BJ (cell line): ENCODE data around the gene ERC1. TPM values are rescaled to one million over a fixed set of nuclear protein-coding genes. Genes with fewer than 3 reads are reported as not detected.

Experiments used
- CTCF ChIA-PET: fragments of 350-600 bp; formaldehyde crosslinking; extraction: SDS; loops from one replicate; lab custom pipeline; 2021; ENCODE audit warnings: antibody characterized with exemption, inconsistent platforms; lab: Yijun Ruan, JAX
- POLR2A ChIA-PET: fragments of 300-600 bp; sonication (Branson Sonifier 250); formaldehyde crosslinking; extraction: SDS; loops from one replicate; lab custom pipeline; 2021; ENCODE audit warnings: antibody characterized with exemption; lab: Charles Lee
- DNase-seq: peaks from one replicate; pipeline ENCODE4 v3.0.0-alpha.2; 2011; ENCODE audit warnings: low read depth
- H3K27me3 ChIP-seq: 2 replicates; pipeline ENCODE4 v1.6.0; 2011; ENCODE audit warnings: low read length; ENCODE audit not compliant: control insufficient read depth, insufficient read depth
- H3K36me3 ChIP-seq: 2 replicates; pipeline ENCODE4 v1.5.1; 2011; ENCODE audit warnings: low read length; ENCODE audit not compliant: control insufficient read depth, insufficient read depth
- H3K4me3 ChIP-seq: 2 replicates; pipeline ENCODE4 v1.5.1; 2011; ENCODE audit warnings: low read depth, mild to moderate bottlenecking, control low read depth, low read length
- CTCF ChIP-seq: IDR thresholded peaks from 2 replicates; pipeline ENCODE4 v1.5.1; 2011; ENCODE audit warnings: low read depth, mild to moderate bottlenecking, control low read depth, inconsistent platforms, low read length, moderate library complexity; ENCODE audit not compliant: insufficient read depth
- polyA plus RNA-seq: library from polyadenylated mRNA; depleted of rRNA; stranded (reverse); fragments of >200 nt; gene quantifications from 2 replicates; pipeline ENCODE4 v1.2.3, GENCODE V29; 2011

The ERC1 gene
- polyA plus RNA-seq, 1 experiment: 14.5 TPM

GRCh38 chr12:1220127-1221092, 229.4 kb downstream of the ERC1 start:
- TF ChIP-seq CTCF: no peak
- ChIA-PET POLR2A (no interaction called here), CTCF (interaction anchor here (0.5 to 0.9 kb wide), 3 partner anchors 40 to 638 kb away, joined by 3 read pairs; no protein-coding TSS in a partner anchor)

GRCh38 chr12:1222858-1223639, 232.0 kb downstream of the ERC1 start:
- H3K27me3 ChIP-seq: peaks cover 1% of the 10 kb centered on the region; the same call in 1 of the 2 replicates
- no peaks in the 10 kb centered on the region; the same call in 1 of the 2 replicates for H3K36me3 ChIP-seq
- H3K4me3 ChIP-seq: no peak overlapping the region
- ChIA-PET POLR2A (no interaction called here), CTCF (no interaction called here)
- TF ChIP-seq CTCF: no peak
- DNase-seq: no peak

More at GRCh38 chr12:1220127-1221092, 229.4 kb downstream of the ERC1 start:
- H3K4me3 ChIP-seq: no peak overlapping the region
- no peaks in the 10 kb centered on the region; the same call in 1 of the 2 replicates for H3K36me3 ChIP-seq
- H3K27me3 ChIP-seq: peaks cover 1% of the 10 kb centered on the region; the same call in 1 of the 2 replicates
- DNase-seq: no peak

- no peak for TF ChIP-seq CTCF
- no peak overlapping the region for H3K4me3 ChIP-seq
- ChIA-PET POLR2A (no interaction called here), CTCF (interaction anchor here (0.6 kb wide), 1 partner anchor 104 kb away, joined by 3 read pairs; no protein-coding TSS in a partner anchor)
- H3K27me3 ChIP-seq: no peaks in the 10 kb centered on the region
- no peaks in the 10 kb centered on the region for H3K36me3 ChIP-seq
- no peak for DNase-seq
Measured at GRCh38 chr12:1226951-1227350, 235.9 kb downstream of the ERC1 start.

- Histone ChIP-seq H3K36me3 (no peaks in the 10 kb centered on the region), H3K27me3 (no peaks in the 10 kb centered on the region)
- DNase-seq: no peak
Measured at GRCh38 chr12:1234073-1234472, 243.1 kb downstream of the ERC1 start.

More at GRCh38 chr12:1234073-1234472, 243.1 kb downstream of the ERC1 start:
- no peak overlapping the region for H3K4me3 ChIP-seq
- CTCF ChIA-PET: interaction anchor here (0.6 to 0.7 kb wide), 2 partner anchors 15 to 258 kb away, joined by 3 read pairs; no protein-coding TSS in a partner anchor
- TF ChIP-seq CTCF: no peak
- POLR2A ChIA-PET: no interaction called here
